K562 (cell line): Measurements from ENCODE around the gene SGCB. TPM values are rescaled to one million over a fixed set of nuclear protein-coding genes. Genes with fewer than 3 reads are reported as not detected.

Experiments
- ATAC-seq: fragments of 200-7000 bp; cut with Tn5 transposase; 3 replicates; pipeline ENCODE4 v1.9.1; 2020; ENCODE audit warnings: moderate library complexity
- BruUV-seq: library from RNA; stranded (reverse); fragments of 400-500 nt; replicated peaks from 2 replicates; lab custom pipeline; 2021; lab: Mats Ljungman, UMichigan
- CTCF ChIA-PET: fragments of 300-600 bp; formaldehyde crosslinking; extraction: SDS; loops from one replicate; lab custom pipeline; 2021; ENCODE audit warnings: low intra/inter-chr PET ratio; lab: Yijun Ruan, JAX
- POLR2A ChIA-PET: fragments of 300-600, 350-650 bp; sonication (Branson Sonifier 250); formaldehyde crosslinking; extraction: SDS; loops from one replicate; lab custom pipeline; 2021; ENCODE audit warnings: antibody characterized with exemption, inconsistent platforms; lab: Yijun Ruan, JAX
- DNase-seq, 4 experiments: peaks; one replicate each; pipeline versions ENCODE4 v3.0.0 to v3.0.0-alpha.2; 2011 to 2018; ENCODE audit warnings: low spot score in 3 of 4, mixed read lengths in 3 of 4; ENCODE audit errors: extremely low read depth in 1 of 4
- FAIRE-seq: peaks from 2 replicates; lab custom pipeline; 2011; peaks lifted over from hg19 to GRCh38; lab: Jason Lieb, UNC
- H2AFZ ChIP-seq: 2 replicates; pipeline ENCODE4 v1.6.0; 2011; ENCODE audit warnings: low read depth, low read length, control low read depth, inconsistent platforms
- H3K27ac ChIP-seq: fragments of 200-600 bp; 3 replicates; pipeline ENCODE4 v1.8.0; 2011; ENCODE audit warnings: low read depth, mild to moderate bottlenecking, control low read depth, inconsistent platforms, low read length, moderate library complexity, mixed read lengths; ENCODE audit errors: extremely low read depth
- H3K27me3 ChIP-seq, 2 experiments: fragments of 300-600 bp in 1 of 2; 2 replicates in 1 of 2; 3 replicates in 1 of 2; pipeline versions ENCODE4 v1.6.0 to v1.8.0; 2011; ENCODE audit warnings: inconsistent platforms in 2 of 2, low read length in 2 of 2, mild to moderate bottlenecking in 1 of 2, mixed read lengths in 1 of 2, moderate library complexity in 1 of 2; ENCODE audit not compliant: control insufficient read depth in 2 of 2, insufficient read depth in 2 of 2
- H3K36me3 ChIP-seq: fragments of 300-600 bp; 3 replicates; pipeline ENCODE4 v1.8.0; 2011; ENCODE audit warnings: mild to moderate bottlenecking, low read length, inconsistent platforms; ENCODE audit not compliant: control insufficient read depth, insufficient read depth
- H3K4me1 ChIP-seq, 2 experiments: fragments of 200-600 bp in 1 of 2; replicated peaks in 1 of 2; 2 replicates in 1 of 2; 3 replicates in 1 of 2; pipeline versions ENCODE4 v1.5.1 to v1.8.0; 2011; ENCODE audit warnings: inconsistent platforms in 2 of 2, low read length in 2 of 2, mild to moderate bottlenecking in 1 of 2, mixed read lengths in 1 of 2, moderate library complexity in 1 of 2; ENCODE audit not compliant: control insufficient read depth in 2 of 2, insufficient read depth in 2 of 2
- H3K4me2 ChIP-seq: 2 replicates; pipeline ENCODE4 v1.6.1; 2011; ENCODE audit warnings: low read length, control low read depth, inconsistent platforms, mixed read lengths; ENCODE audit not compliant: insufficient read depth
- H3K4me3 ChIP-seq: fragments of 200-600 bp; sonication (generic), shearing (Covaris generic); 2 replicates; pipeline ENCODE4 v1.5.1; 2016; ENCODE audit warnings: control low read depth, inconsistent platforms
- H3K79me2 ChIP-seq: fragments of 200-600 bp; 3 replicates; pipeline ENCODE4 v1.8.0; 2011; ENCODE audit warnings: low read length, inconsistent platforms; ENCODE audit not compliant: control insufficient read depth, insufficient read depth
- H3K9ac ChIP-seq, 2 experiments: 2 replicates each; pipeline versions ENCODE4 v1.6.0 to v1.6.1; 2011; ENCODE audit warnings: low read depth in 2 of 2, low read length in 2 of 2, control low read depth in 1 of 2, inconsistent platforms in 1 of 2, mild to moderate bottlenecking in 1 of 2, mixed read lengths in 1 of 2; ENCODE audit not compliant: insufficient read depth in 1 of 2
- H3K9me1 ChIP-seq: one replicate; pipeline ENCODE4 v1.6.0; 2011; ENCODE audit warnings: inconsistent platforms, mild to moderate bottlenecking, low read length, moderate library complexity; ENCODE audit not compliant: control insufficient read depth, insufficient read depth
- H3K9me3 ChIP-seq: replicated peaks from 2 replicates; pipeline ENCODE4 v1.5.1; 2011; ENCODE audit warnings: low read depth, low read length, inconsistent platforms; ENCODE audit not compliant: control insufficient read depth, insufficient read depth
- H4K20me1 ChIP-seq: replicated peaks from 2 replicates; pipeline ENCODE4 v1.6.1; 2011; ENCODE audit warnings: low read length, inconsistent platforms, mixed read lengths; ENCODE audit not compliant: control insufficient read depth, insufficient read depth
- CTCF ChIP-seq, 3 experiments: IDR thresholded peaks in 2 of 3; conservative IDR thresholded peaks in 1 of 3; 2 replicates each; pipeline ENCODE4 v1.5.1; 2011 to 2012; ENCODE audit warnings: low read length in 3 of 3, mild to moderate bottlenecking in 3 of 3, control low read depth in 2 of 3, improper control_type of control experiment in 1 of 3, inconsistent platforms in 1 of 3, low read depth in 1 of 3, mixed read lengths in 1 of 3, moderate library complexity in 1 of 3; ENCODE audit not compliant: insufficient read depth in 2 of 3
- JUNB ChIP-seq: fragments of 450-650 bp; formaldehyde crosslinking; conservative IDR thresholded peaks from 2 replicates; pipeline ENCODE4 v1.4.0; 2020; ENCODE audit warnings: mild to moderate bottlenecking
- POLR2AphosphoS2 ChIP-seq: IDR thresholded peaks from 2 replicates; pipeline ENCODE4 v1.6.1; 2012; ENCODE audit warnings: low read length, improper control_type of control experiment
- RAD21 ChIP-seq, 2 experiments: fragments of 250-450 bp in 1 of 2; fragments of 450-650 bp in 1 of 2; sonication (Bioruptor Pico) in 1 of 2; formaldehyde crosslinking in 1 of 2; IDR thresholded peaks in 1 of 2; conservative IDR thresholded peaks in 1 of 2; 2 replicates each; pipeline versions ENCODE4 v1.4.0 to v1.8.0; 2020 to 2022; ENCODE audit warnings: mild to moderate bottlenecking in 2 of 2, moderate library complexity in 1 of 2
- TBL1XR1 ChIP-seq, 2 experiments: IDR thresholded peaks; 2 replicates each; pipeline ENCODE4 v1.6.1; 2012; ENCODE audit warnings: improper control_type of control experiment in 2 of 2, low read length in 2 of 2, mild to moderate bottlenecking in 1 of 2
- WGBS: fragments of 100-300 bp; shearing (Covaris generic); methylation state at CpG from one replicate; pipeline ENCODE4 v1.1.6; 2016; ENCODE audit warnings: low coverage, mixed read lengths; ENCODE audit not compliant: insufficient coverage; ENCODE audit errors: missing lambda C conversion rate; 5-methylcytosine and 5-hydroxymethylcytosine counted together
- in situ Hi-C: fragments of 300-500 bp; cut with MboI; formaldehyde crosslinking; loops from 4 replicates; pipeline ENCODE4 v1.15.0; 2018; ENCODE audit warnings: inconsistent platforms, mixed read lengths
- intact Hi-C: fragments of 100-400 bp; cut with micrococcal nuclease; formaldehyde crosslinking; loops from 2 replicates; pipeline ENCODE4 v1.14.2; 2022
- polyA plus RNA-seq, 8 experiments: library from polyadenylated mRNA; depleted of rRNA in 4 of 8; stranded (reverse) in 5 of 8; unstranded in 3 of 8; fragments of >200 nt; fragmentation: Nextera tagmentation in 2 of 8; fragmentation: Illumina TruSeq in 1 of 8; extraction: Ambion mirVana in 2 of 8; extraction: Trizol in 1 of 8; gene quantifications; 2 replicates each; pipeline versions ENCODE4 v1.2.1 to v1.2.3, GENCODE V29; 2011 to 2014; ENCODE audit warnings: inconsistent platforms in 1 of 8, missing spikeins in 1 of 8
- total RNA-seq, 7 experiments: library from RNA; depleted of rRNA in 6 of 7; stranded (reverse); fragments of >200 nt in 6 of 7; fragmentation: Illumina TruSeq in 2 of 7; extraction: Trizol in 2 of 7; gene quantifications; 2 replicates each; pipeline versions ENCODE4 v1.2.1 to v1.2.3, GENCODE V29; 2011 to 2021; ENCODE audit warnings: low replicate concordance in 1 of 7

The SGCB gene
- total and polyA plus RNA-seq, 9 of the 15 experiments (the other 6 are each of a cell fraction or from before 2014, with no cell fraction given): 0.01 to 0.20 (median 0.07) TPM; not detected in 3

GRCh38 chr4:52015366-52015765 lies 22.7 kb downstream of the SGCB start:
- H3K4me1 ChIP-seq: no peaks in the 10 kb centered on the region; a peak in 1 of 5 replicates
- H4K20me1 ChIP-seq: no peaks in the 10 kb centered on the region
- WGBS: 0% methylated on average over 7 of the region's 7 CpGs
- ATAC-seq: peak; percentile 59; the same call in 2 of the 3 replicates
- no peak overlapping the region for H3K4me2 ChIP-seq
- no peaks in the 10 kb centered on the region for H3K9me1 ChIP-seq
- no peaks in the 10 kb centered on the region for H3K36me3 ChIP-seq
- peak in 1 of 4 experiments; percentile 14 for DNase-seq
- no peaks in the 10 kb centered on the region for H3K27me3 ChIP-seq
- FAIRE-seq: no peak
- in situ Hi-C loops (no loop called here), intact Hi-C loops (no loop called here)
- no TSS peak for BruUV-seq
- no peak overlapping the region for H3K9ac ChIP-seq
- no peak overlapping the region for H2AFZ ChIP-seq
- ChIA-PET POLR2A (no interaction called here), CTCF (interaction anchor here (1.7 kb wide), 1 partner anchor 184 kb away, joined by 9 read pairs; no protein-coding TSS in a partner anchor)
- TF ChIP-seq TBL1XR1 (IDR thresholded peaks at IDR 0.05; ENCODE audit: low read length in 2 of 2) (no peak), CTCF (IDR thresholded peaks at IDR 0.05 in 2 of 3, conservative IDR thresholded peaks at IDR 0.05 in 1 of 3; ENCODE audit: insufficient read depth in 2 of 3, low read depth in 1 of 3, low read length in 3 of 3) (peak in 1 of 3 experiments; percentile 25; a peak in 1 of 6 replicates), JUNB (CRISPR knock-in tag) (no peak), RAD21 (CRISPR knock-in tag; conservative IDR thresholded peaks at IDR 0.05 in 1 of 2, IDR thresholded peaks at IDR 0.05 in 1 of 2) (peak; percentile 18 to 29; a peak in 1 of 4 replicates), POLR2AphosphoS2 (no peak)
- no peak overlapping the region for H3K4me3 ChIP-seq
- no peaks in the 10 kb centered on the region for H3K79me2 ChIP-seq
- no peak overlapping the region for H3K27ac ChIP-seq
- H3K9me3 ChIP-seq: no peaks in the 10 kb centered on the region
